ENCODE data around the gene PARD6G.

DNA sequence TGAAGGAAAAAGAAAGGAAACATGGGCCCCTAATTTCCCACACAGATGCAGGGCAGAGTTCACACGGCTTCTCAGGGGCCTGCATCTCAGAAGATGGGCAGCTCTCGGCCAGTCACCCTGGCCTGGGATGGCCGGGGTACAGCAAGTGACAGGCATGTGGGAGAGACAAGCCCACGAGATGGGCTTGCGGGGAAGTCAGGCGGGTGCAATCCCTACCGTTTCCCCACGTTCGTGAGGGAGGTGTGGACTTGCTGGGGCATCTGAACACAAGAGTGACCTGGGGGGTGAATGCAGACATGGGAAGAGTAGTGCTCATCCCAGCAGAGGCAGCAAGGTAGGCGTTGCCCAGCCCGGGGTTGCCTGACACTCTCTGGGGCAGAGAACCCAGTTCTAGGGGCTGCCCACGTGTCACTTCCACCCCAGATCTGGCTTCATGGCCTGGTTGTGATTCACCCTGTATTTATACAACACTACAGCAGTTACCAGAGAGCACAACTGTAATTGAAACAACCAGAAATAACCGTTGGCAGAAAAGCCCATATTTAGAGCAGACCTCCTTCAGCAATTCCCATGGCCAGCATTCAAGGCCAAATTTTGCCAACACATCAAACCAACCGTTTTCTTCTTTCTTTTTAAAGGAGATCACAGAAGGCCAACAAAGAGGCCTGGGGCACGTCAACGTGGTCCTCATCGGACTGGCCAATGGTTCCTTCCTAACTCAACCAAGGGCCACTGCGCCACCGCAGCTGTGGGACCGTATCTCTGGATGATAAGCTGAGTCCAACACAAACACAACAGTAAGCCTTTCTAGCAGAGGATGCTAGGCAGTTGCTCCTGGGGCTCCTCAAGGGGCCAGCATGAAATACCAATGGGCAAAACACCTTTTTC is 58.4 kb downstream of the PARD6G start:
- TF ChIP-seq CTCF (IDR thresholded peaks at IDR 0.05) (no peak), GABPA (IDR thresholded peaks at IDR 0.05; ENCODE audit: low read depth) (no peak), EP300 (IDR thresholded peaks at IDR 0.05; ENCODE audit: borderline replicate concordance in 1 of 2, low read depth in 1 of 2, low read length in 1 of 2) (no peak), CHD2 (IDR thresholded peaks at IDR 0.05; ENCODE audit: low read length, partially characterized antibody) (no peak), MXI1 (IDR thresholded peaks at IDR 0.05; ENCODE audit: low read depth, low read length) (no peak), RFX5 (IDR thresholded peaks at IDR 0.05; ENCODE audit: low read length) (no peak), NFIC (IDR thresholded peaks at IDR 0.05; ENCODE audit: borderline replicate concordance) (no peak), NRF1 (IDR thresholded peaks at IDR 0.05; ENCODE audit: low read depth, low read length) (no peak)
- TF ChIP-seq, protein P1, sequence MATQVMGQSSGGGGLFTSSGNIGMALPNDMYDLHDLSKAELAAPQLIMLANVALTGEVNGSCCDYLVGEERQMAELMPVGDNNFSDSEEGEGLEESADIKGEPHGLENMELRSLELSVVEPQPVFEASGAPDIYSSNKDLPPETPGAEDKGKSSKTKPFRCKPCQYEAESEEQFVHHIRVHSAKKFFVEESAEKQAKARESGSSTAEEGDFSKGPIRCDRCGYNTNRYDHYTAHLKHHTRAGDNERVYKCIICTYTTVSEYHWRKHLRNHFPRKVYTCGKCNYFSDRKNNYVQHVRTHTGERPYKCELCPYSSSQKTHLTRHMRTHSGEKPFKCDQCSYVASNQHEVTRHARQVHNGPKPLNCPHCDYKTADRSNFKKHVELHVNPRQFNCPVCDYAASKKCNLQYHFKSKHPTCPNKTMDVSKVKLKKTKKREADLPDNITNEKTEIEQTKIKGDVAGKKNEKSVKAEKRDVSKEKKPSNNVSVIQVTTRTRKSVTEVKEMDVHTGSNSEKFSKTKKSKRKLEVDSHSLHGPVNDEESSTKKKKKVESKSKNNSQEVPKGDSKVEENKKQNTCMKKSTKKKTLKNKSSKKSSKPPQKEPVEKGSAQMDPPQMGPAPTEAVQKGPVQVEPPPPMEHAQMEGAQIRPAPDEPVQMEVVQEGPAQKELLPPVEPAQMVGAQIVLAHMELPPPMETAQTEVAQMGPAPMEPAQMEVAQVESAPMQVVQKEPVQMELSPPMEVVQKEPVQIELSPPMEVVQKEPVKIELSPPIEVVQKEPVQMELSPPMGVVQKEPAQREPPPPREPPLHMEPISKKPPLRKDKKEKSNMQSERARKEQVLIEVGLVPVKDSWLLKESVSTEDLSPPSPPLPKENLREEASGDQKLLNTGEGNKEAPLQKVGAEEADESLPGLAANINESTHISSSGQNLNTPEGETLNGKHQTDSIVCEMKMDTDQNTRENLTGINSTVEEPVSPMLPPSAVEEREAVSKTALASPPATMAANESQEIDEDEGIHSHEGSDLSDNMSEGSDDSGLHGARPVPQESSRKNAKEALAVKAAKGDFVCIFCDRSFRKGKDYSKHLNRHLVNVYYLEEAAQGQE (IDR thresholded peaks at IDR 0.05; ENCODE audit: low read depth, low read length): no peak

All from SK-N-SH (cell line).